Neural progenitor cell (in vitro differentiated cells): ENCODE measurements around the gene EHD4.

Experiments
- CTCF ChIP-seq: fragments of 200-600 bp; sonication (generic); IDR thresholded peaks from 2 replicates; pipeline ENCODE4 v1.5.1; 2017; ENCODE audit warnings: antibody characterized with exemption, mild to moderate bottlenecking
- EZH2 ChIP-seq: fragments of 200-600 bp; sonication (generic); IDR thresholded peaks from 2 replicates; pipeline ENCODE4 v1.6.1; 2017; ENCODE audit warnings: antibody characterized with exemption, mild to moderate bottlenecking, moderate library complexity

- TF ChIP-seq CTCF (no peak), EZH2 (no peak)
Measured at GRCh38 chr15:41996376-41996775, 24.0 kb upstream of the EHD4 start.
